ENCODE data around the gene COBLL1.

GRCh38 chr2:164710837-164711765 is 130.5 kb downstream of the COBLL1 start:
- TF ChIP-seq CTCF (IDR thresholded peaks at IDR 0.05) (no peak), POLR2A (IDR thresholded peaks at IDR 0.05) (no peak)

All from right lobe of liver (tissue), 4 donors.